ENCODE results near the gene SPON1.
A peak's percentile ranks its signal among the peaks of the same experiment; 100 is the strongest.

Gene SPON1

DNA sequence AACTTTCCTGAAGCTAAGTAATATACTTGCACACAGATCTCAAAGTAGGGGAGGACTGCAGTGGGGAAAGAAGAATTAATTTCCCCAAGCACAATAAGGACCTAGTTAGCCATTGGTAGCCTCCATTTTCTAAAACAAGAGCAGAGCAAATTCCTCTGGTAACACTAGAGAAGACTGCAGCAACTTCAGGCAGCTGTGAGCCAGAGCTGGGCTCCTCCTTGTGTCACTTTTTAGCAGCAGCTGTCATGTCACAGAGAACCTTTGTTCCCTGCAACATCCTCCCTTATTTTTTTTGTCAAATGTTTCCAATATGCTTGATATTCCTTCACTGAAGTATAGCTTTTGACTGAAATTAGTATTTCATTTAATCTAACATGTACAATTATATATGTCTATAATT lies 342.1 kb downstream of the SPON1 start:
- no peaks in the 10 kb centered on the region for H3K79me2 ChIP-seq (ENCODE audit: insufficient read depth, low read length)
- H3K4me1 ChIP-seq (ENCODE audit: insufficient read depth, low read length, poor library complexity, severe bottlenecking), result no peaks in the 10 kb centered on the region

DNA sequence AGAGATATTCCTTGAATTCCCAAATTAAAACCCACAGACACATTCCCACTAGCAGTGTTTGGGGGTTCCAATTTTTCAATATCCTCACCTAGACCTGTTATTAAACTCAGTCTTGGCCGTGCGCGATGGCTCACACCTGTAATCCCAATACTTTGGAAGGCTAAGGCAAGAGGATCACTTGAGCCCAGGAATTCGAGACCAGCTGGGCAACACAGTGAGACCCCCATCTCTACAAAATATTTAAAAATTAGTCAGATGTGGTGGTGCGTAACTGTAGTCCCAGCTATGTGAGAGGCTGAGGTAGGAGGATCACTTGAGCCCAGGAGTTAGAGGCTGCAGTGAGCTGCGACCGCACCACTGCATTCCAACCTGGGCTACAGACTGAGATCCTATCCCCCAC lies 343.1 kb downstream of the SPON1 start:
- TF ChIP-seq, protein P1, sequence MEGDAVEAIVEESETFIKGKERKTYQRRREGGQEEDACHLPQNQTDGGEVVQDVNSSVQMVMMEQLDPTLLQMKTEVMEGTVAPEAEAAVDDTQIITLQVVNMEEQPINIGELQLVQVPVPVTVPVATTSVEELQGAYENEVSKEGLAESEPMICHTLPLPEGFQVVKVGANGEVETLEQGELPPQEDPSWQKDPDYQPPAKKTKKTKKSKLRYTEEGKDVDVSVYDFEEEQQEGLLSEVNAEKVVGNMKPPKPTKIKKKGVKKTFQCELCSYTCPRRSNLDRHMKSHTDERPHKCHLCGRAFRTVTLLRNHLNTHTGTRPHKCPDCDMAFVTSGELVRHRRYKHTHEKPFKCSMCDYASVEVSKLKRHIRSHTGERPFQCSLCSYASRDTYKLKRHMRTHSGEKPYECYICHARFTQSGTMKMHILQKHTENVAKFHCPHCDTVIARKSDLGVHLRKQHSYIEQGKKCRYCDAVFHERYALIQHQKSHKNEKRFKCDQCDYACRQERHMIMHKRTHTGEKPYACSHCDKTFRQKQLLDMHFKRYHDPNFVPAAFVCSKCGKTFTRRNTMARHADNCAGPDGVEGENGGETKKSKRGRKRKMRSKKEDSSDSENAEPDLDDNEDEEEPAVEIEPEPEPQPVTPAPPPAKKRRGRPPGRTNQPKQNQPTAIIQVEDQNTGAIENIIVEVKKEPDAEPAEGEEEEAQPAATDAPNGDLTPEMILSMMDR (conservative IDR thresholded peaks at IDR 0.05; ENCODE audit: low read length), result no peak
- no peak overlapping the region for H3K4me3 ChIP-seq (ENCODE audit: low read length, poor library complexity, severe bottlenecking)
- H3K36me3 ChIP-seq (ENCODE audit: insufficient read depth, low read length), result no peaks in the 10 kb centered on the region
- no peaks in the 10 kb centered on the region for H3K27me3 ChIP-seq (ENCODE audit: insufficient read depth, low read length, poor library complexity, severe bottlenecking)
- H4K20me1 ChIP-seq (ENCODE audit: insufficient read depth, low read length, poor library complexity, severe bottlenecking), result no peaks in the 10 kb centered on the region
- no peaks in the 10 kb centered on the region for H3K79me2 ChIP-seq (ENCODE audit: insufficient read depth, low read length)
- H2AFZ ChIP-seq (ENCODE audit: low read length), result no peak overlapping the region
- H3K9me3 ChIP-seq (ENCODE audit: insufficient read depth, low read depth, low read length), result no peaks in the 10 kb centered on the region
- no peaks in the 10 kb centered on the region for H3F3A ChIP-seq (ENCODE audit: low read depth)
- no peaks in the 10 kb centered on the region for H3K4me1 ChIP-seq (ENCODE audit: insufficient read depth, low read length, poor library complexity, severe bottlenecking)
- H3K9ac ChIP-seq (ENCODE audit: low read depth, low read length, poor library complexity, severe bottlenecking), result no peak overlapping the region
- no peaks in the 10 kb centered on the region for H3K9me2 ChIP-seq (replicated peaks; ENCODE audit: low read depth, low read length)
- H3K4me2 ChIP-seq (ENCODE audit: low read depth, low read length, poor library complexity, severe bottlenecking), result no peak overlapping the region

More for the DNA sequence above, 342.1 kb downstream of the SPON1 start:
- H3K9me3 ChIP-seq (ENCODE audit: insufficient read depth, low read depth, low read length), result no peaks in the 10 kb centered on the region
- no peaks in the 10 kb centered on the region for H3K27me3 ChIP-seq (ENCODE audit: insufficient read depth, low read length, poor library complexity, severe bottlenecking)
- no peaks in the 10 kb centered on the region for H3K36me3 ChIP-seq (ENCODE audit: insufficient read depth, low read length)
- H2AFZ ChIP-seq (ENCODE audit: low read length), result no peak overlapping the region
- H3F3A ChIP-seq (ENCODE audit: low read depth), result no peaks in the 10 kb centered on the region
- TF ChIP-seq EZH2phosphoT487 (IDR thresholded peaks at IDR 0.05; ENCODE audit: borderline replicate concordance), result no peak
- TF ChIP-seq, protein P1 (conservative IDR thresholded peaks at IDR 0.05; ENCODE audit: low read length), result no peak
- H3K9me2 ChIP-seq (replicated peaks; ENCODE audit: low read depth, low read length), result no peaks in the 10 kb centered on the region
- H3K9ac ChIP-seq (ENCODE audit: low read depth, low read length, poor library complexity, severe bottlenecking), result no peak overlapping the region
- no peak overlapping the region for H3K4me2 ChIP-seq (ENCODE audit: low read depth, low read length, poor library complexity, severe bottlenecking)
- no peaks in the 10 kb centered on the region for H4K20me1 ChIP-seq (ENCODE audit: insufficient read depth, low read length, poor library complexity, severe bottlenecking)
- no peak overlapping the region for H3K4me3 ChIP-seq (ENCODE audit: low read length, poor library complexity, severe bottlenecking)

DNA sequence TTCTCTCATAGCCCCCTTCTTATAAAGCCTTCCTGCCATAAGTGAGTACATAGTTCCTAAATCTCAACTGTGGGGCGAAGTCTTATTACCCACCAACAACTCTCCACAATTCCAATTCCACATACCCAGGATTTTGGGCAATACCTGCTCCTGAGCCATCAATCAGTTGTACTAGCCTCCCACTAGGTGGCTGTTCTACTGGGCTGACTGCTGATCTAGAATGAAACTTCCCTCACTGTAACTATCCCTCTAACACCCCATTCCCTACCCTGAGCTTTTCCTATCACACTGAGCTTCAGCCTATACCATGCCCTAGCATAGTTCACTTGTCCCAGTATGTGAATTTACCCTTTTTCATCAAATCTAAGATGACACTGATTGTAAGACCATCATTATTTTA lies 344.0 kb downstream of the SPON1 start:
- Histone ChIP-seq H3K79me2 (ENCODE audit: insufficient read depth, low read length) (no peaks in the 10 kb centered on the region), H3F3A (ENCODE audit: low read depth) (no peaks in the 10 kb centered on the region), H3K4me1 (ENCODE audit: insufficient read depth, low read length, poor library complexity, severe bottlenecking) (no peaks in the 10 kb centered on the region), H3K9ac (ENCODE audit: low read depth, low read length, poor library complexity, severe bottlenecking) (no peak overlapping the region), H3K9me2 (replicated peaks; ENCODE audit: low read depth, low read length) (no peaks in the 10 kb centered on the region), H3K4me2 (ENCODE audit: low read depth, low read length, poor library complexity, severe bottlenecking) (no peak overlapping the region), H3K9me3 (ENCODE audit: insufficient read depth, low read depth, low read length) (no peaks in the 10 kb centered on the region), H3K36me3 (ENCODE audit: insufficient read depth, low read length) (no peaks in the 10 kb centered on the region), H4K20me1 (ENCODE audit: insufficient read depth, low read length, poor library complexity, severe bottlenecking) (no peaks in the 10 kb centered on the region), H3K4me3 (ENCODE audit: low read length, poor library complexity, severe bottlenecking) (no peak overlapping the region), H3K27me3 (ENCODE audit: insufficient read depth, low read length, poor library complexity, severe bottlenecking) (no peaks in the 10 kb centered on the region), H2AFZ (ENCODE audit: low read length) (no peak overlapping the region)
- no peak for TF ChIP-seq EZH2phosphoT487 (IDR thresholded peaks at IDR 0.05; ENCODE audit: borderline replicate concordance)
- TF ChIP-seq, protein P1 (conservative IDR thresholded peaks at IDR 0.05; ENCODE audit: low read length), result peak; percentile 27

Data from Loucy (cell line).